Ovary (tissue), 3 donors: ENCODE results near the gene AATK.

Source experiments
- CTCF ChIP-seq, 3 donors: fragments of 450-650 bp in 2 of 3; fragments of 200-600 bp in 1 of 3; IDR thresholded peaks; one replicate each; pipeline versions ENCODE4 v1.5.1 to v1.8.0; 2016 to 2022; ENCODE audit warnings: antibody characterized with exemption in 3 of 3, mild to moderate bottlenecking in 1 of 3
- EP300 ChIP-seq: sonication (generic); formaldehyde crosslinking; IDR thresholded peaks from one replicate; pipeline ENCODE4 v1.6.1; 2017; ENCODE audit warnings: antibody characterized with exemption
- POLR2A ChIP-seq: fragments of 450-650 bp; IDR thresholded peaks from one replicate; pipeline ENCODE4 v1.6.1; 2017; ENCODE audit warnings: antibody characterized with exemption, mild to moderate bottlenecking, moderate library complexity
- donor health status: DM: no; HTN: no; CAD: no.

DNA sequence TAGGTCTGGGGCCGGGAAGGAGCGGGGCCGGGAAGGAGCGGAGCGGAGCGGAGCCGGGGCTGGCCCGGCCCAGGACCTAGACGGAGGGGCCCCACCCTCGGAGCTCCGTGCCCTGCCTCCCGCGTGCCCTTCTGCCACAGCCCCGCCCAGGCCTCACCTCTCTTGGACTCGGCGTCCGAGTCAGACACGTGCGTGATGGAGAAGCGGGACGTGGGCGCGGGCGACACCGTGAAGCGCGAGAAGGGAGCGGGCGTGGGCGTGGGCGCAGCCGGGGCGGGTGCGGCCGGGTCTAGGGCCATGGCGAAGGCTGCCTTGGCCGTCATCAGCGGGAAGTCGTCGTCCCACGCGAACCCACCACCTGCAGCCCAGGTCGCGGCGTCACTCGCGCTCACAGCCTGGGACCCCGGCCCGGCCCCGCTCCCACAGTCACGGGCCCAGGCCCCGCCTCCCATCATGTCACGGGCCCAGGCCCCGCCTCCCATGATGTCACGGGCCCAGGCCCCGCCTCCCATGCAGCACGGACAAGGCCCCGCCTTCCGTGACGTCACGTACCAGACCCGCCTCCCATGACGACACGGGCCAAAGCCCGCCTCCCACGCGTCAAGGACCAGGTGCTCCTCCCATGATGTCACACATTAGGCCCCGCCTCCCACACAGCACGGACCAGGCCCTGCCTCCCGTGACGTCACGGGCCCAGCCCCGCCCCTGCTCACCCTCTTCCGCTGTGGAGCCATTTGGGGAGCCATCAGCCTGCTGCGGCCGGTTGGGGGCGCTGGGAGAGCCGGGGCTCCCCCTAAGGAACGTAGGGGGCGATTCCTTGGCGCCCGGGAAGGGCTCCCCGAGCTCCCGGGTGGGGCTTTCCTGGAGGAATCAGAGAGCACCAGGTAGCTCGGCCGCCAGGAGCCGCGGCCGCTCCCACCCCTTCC, 46.5 kb downstream of the AATK start:
- TF ChIP-seq CTCF (IDR thresholded peaks at IDR 0.05) (peak in 1 of 3 donors; percentile 20), POLR2A (no peak), EP300 (no peak)
